Measurements from ENCODE around the gene ZNF487. TPM values are rescaled to one million over a fixed set of nuclear protein-coding genes. Genes with fewer than 3 reads are reported as not detected.

The ZNF487 gene
- total RNA-seq (2014; rRNA removed; shearing (Covaris generic)) = 6.3 and 11.0 TPM in 2 replicates
- polyA plus RNA-seq (2016; fragmentation: Nextera tagmentation; extraction: Ambion mirVana) = 5.3 and 5.5 TPM in 2 replicates

GRCh38 chr10:43436291-43437140, at the start of gene ZNF487:
Gene ZNF487 (plus strand): TSS chr10:43437111. CDS start chr10:43475814, 38,703 bp downstream.
- H3K9me3 ChIP-seq (ENCODE audit: low read depth) = no peaks in the 10 kb centered on the region
- 0% methylated on average over 56 to 67 of the region's 69 CpGs for WGBS, 2 experiments (ENCODE audit: low coverage in 1 of 2, low lambda C conversion rate in 2 of 2, missing lambda C conversion rate in 2 of 2)
- peak; percentile 95 for DNase-seq

GRCh38 chr10:43387678-43388032, 49.3 kb upstream of the ZNF487 start:
- Histone ChIP-seq H3K79me2 (ENCODE audit: insufficient read depth) (peaks cover 51% of the 10 kb centered on the region), H3K9ac (no peak overlapping the region), H3K9me2 (ENCODE audit: insufficient read depth) (no peaks in the 10 kb centered on the region), H3K4me1 (ENCODE audit: insufficient read depth) (peaks cover 8% of the 10 kb centered on the region; the same call in 1 of the 2 replicates), H3K4me2 (ENCODE audit: unreplicated experiment) (no peak overlapping the region), H2AFZ (no peak overlapping the region), H3K4me3 (no peak overlapping the region), H4K20me1 (ENCODE audit: insufficient read depth) (0 out of 2 replicates have a peak, but pooled peaks cover 3% of the 10 kb centered on the region), H3K27ac (no peak overlapping the region), H3K36me3 (ENCODE audit: low read depth) (peaks cover 70% of the 10 kb centered on the region), H3K9me3 (ENCODE audit: low read depth) (no peaks in the 10 kb centered on the region), H3F3A (ENCODE audit: insufficient read depth) (peaks cover 60% of the 10 kb centered on the region), H3K27me3 (replicated peaks; ENCODE audit: insufficient read depth) (no peaks in the 10 kb centered on the region)
- DNase-seq = no peak
- in situ Hi-C loops (cut with MboI) = no loop called here
- no peak for TF ChIP-seq EZH2 (IDR thresholded peaks at IDR 0.05; ENCODE audit: insufficient read depth, poor library complexity, severe bottlenecking)
- TF ChIP-seq EZH2phosphoT487 (IDR thresholded peaks at IDR 0.05; ENCODE audit: insufficient read depth, low read depth) = no peak
- WGBS, 2 experiments (ENCODE audit: low coverage in 1 of 2, low lambda C conversion rate in 2 of 2, missing lambda C conversion rate in 2 of 2) = 82% methylated on average over 5 of the region's 5 CpGs

More at GRCh38 chr10:43436291-43437140, at the start of gene ZNF487:
- Histone ChIP-seq H2AFZ (peak within 1 kb of the TSS; percentile 69), H3K9ac (peak within 1 kb of the TSS; percentile 99), H3K27ac (peak within 1 kb of the TSS; percentile 99), H3K79me2 (ENCODE audit: insufficient read depth) (peaks cover 39% of the 10 kb centered on the region), H3F3A (ENCODE audit: insufficient read depth) (no peaks in the 10 kb centered on the region), H3K9me2 (ENCODE audit: insufficient read depth) (no peaks in the 10 kb centered on the region), H3K4me2 (ENCODE audit: unreplicated experiment) (peak within 1 kb of the TSS; percentile 88), H3K36me3 (ENCODE audit: low read depth) (no peaks in the 10 kb centered on the region), H3K27me3 (replicated peaks; ENCODE audit: insufficient read depth) (no peaks in the 10 kb centered on the region), H3K4me1 (ENCODE audit: insufficient read depth) (peaks cover 3% of the 10 kb centered on the region; the same call in 1 of the 2 replicates), H3K4me3 (peak within 1 kb of the TSS; percentile 89), H4K20me1 (ENCODE audit: insufficient read depth) (no peaks in the 10 kb centered on the region)
- TF ChIP-seq EZH2phosphoT487 (IDR thresholded peaks at IDR 0.05; ENCODE audit: insufficient read depth, low read depth) (no peak), EZH2 (IDR thresholded peaks at IDR 0.05; ENCODE audit: insufficient read depth, poor library complexity, severe bottlenecking) (no peak)
- in situ Hi-C loops (cut with MboI) = no loop called here

GRCh38 chr10:43389867-43390266, 47.0 kb upstream of the ZNF487 start:
- H3K4me1 ChIP-seq (ENCODE audit: insufficient read depth) = no peaks in the 10 kb centered on the region
- no peaks in the 10 kb centered on the region for H3K9me3 ChIP-seq (ENCODE audit: low read depth)
- H3K9me2 ChIP-seq (ENCODE audit: insufficient read depth) = no peaks in the 10 kb centered on the region
- H2AFZ ChIP-seq = no peak overlapping the region
- H3K4me3 ChIP-seq = no peak overlapping the region
- H3K27ac ChIP-seq = no peak overlapping the region
- DNase-seq = peak; percentile 0
- in situ Hi-C loops (cut with MboI) = no loop called here
- 0 out of 2 replicates have a peak, but pooled peaks cover 3% of the 10 kb centered on the region for H4K20me1 ChIP-seq (ENCODE audit: insufficient read depth)
- TF ChIP-seq EZH2phosphoT487 (IDR thresholded peaks at IDR 0.05; ENCODE audit: insufficient read depth, low read depth) = no peak
- peaks cover 73% of the 10 kb centered on the region for H3K79me2 ChIP-seq (ENCODE audit: insufficient read depth)
- no peak overlapping the region for H3K9ac ChIP-seq
- 65 to 71% methylated on average over 3 of the region's 3 CpGs for WGBS, 2 experiments (ENCODE audit: low coverage in 1 of 2, low lambda C conversion rate in 2 of 2, missing lambda C conversion rate in 2 of 2)
- H3K27me3 ChIP-seq (replicated peaks; ENCODE audit: insufficient read depth) = no peaks in the 10 kb centered on the region
- peaks cover 51% of the 10 kb centered on the region for H3F3A ChIP-seq (ENCODE audit: insufficient read depth)
- peaks cover 82% of the 10 kb centered on the region for H3K36me3 ChIP-seq (ENCODE audit: low read depth)
- H3K4me2 ChIP-seq (ENCODE audit: unreplicated experiment) = no peak overlapping the region

GRCh38 chr10:43390333-43390732, 46.6 kb upstream of the ZNF487 start:
- H3K9ac ChIP-seq = no peak overlapping the region
- no peaks in the 10 kb centered on the region for H3K27me3 ChIP-seq (replicated peaks; ENCODE audit: insufficient read depth)
- no peak overlapping the region for H3K27ac ChIP-seq
- DNase-seq = no peak
- H3K9me3 ChIP-seq (ENCODE audit: low read depth) = no peaks in the 10 kb centered on the region
- peaks cover 2% of the 10 kb centered on the region; the same call in 1 of the 2 replicates for H3K4me1 ChIP-seq (ENCODE audit: insufficient read depth)
- 0 out of 2 replicates have a peak, but pooled peaks cover 3% of the 10 kb centered on the region for H4K20me1 ChIP-seq (ENCODE audit: insufficient read depth)
- H3K9me2 ChIP-seq (ENCODE audit: insufficient read depth) = no peaks in the 10 kb centered on the region
- H2AFZ ChIP-seq = no peak overlapping the region
- H3K4me2 ChIP-seq (ENCODE audit: unreplicated experiment) = no peak overlapping the region
- TF ChIP-seq EZH2phosphoT487 (IDR thresholded peaks at IDR 0.05; ENCODE audit: insufficient read depth, low read depth) (no peak), EZH2 (IDR thresholded peaks at IDR 0.05; ENCODE audit: insufficient read depth, poor library complexity, severe bottlenecking) (no peak)
- in situ Hi-C loops (cut with MboI) = no loop called here
- peaks cover 51% of the 10 kb centered on the region for H3F3A ChIP-seq (ENCODE audit: insufficient read depth)
- H3K4me3 ChIP-seq = no peak overlapping the region
- peaks cover 78% of the 10 kb centered on the region for H3K79me2 ChIP-seq (ENCODE audit: insufficient read depth)
- H3K36me3 ChIP-seq (ENCODE audit: low read depth) = peaks cover 78% of the 10 kb centered on the region
- WGBS, 2 experiments (ENCODE audit: low coverage in 1 of 2, low lambda C conversion rate in 2 of 2, missing lambda C conversion rate in 2 of 2) = 86 to 91% methylated on average over 5 of the region's 5 CpGs

All from GM23248 (cell line).